ENCODE results near the gene CELF4. TPM values are rescaled to one million over a fixed set of nuclear protein-coding genes. Genes with fewer than 3 reads are reported as not detected.
A peak's percentile ranks its signal among the peaks of the same experiment; 100 is the strongest.

CELF4 gene
- total and polyA plus RNA-seq, 10 donors: 0.46 to 3.5 (median 0.78) TPM

DNA sequence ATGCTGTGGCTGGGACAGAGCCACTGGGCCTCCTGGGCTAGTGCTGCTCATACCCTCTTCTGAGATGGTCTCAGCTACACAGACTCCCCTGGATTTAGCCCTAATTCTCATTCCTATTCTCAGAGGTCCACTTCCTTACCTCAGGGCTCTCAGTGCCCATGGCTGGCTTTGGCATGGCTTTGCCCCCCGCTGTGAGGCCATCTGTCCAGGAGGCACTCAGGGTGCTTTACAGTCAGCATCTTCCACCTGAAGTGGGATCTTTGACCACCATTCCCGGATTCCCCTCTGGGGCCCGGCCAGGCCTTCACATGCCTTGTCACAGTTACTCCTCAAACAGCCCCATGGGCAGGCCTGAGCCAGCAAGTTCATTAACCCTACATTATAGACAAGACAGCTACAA lies 161.8 kb downstream of the CELF4 start:
- no peak for DNase-seq
- H3K4me3 ChIP-seq: no peak overlapping the region
- TF ChIP-seq, protein P1, sequence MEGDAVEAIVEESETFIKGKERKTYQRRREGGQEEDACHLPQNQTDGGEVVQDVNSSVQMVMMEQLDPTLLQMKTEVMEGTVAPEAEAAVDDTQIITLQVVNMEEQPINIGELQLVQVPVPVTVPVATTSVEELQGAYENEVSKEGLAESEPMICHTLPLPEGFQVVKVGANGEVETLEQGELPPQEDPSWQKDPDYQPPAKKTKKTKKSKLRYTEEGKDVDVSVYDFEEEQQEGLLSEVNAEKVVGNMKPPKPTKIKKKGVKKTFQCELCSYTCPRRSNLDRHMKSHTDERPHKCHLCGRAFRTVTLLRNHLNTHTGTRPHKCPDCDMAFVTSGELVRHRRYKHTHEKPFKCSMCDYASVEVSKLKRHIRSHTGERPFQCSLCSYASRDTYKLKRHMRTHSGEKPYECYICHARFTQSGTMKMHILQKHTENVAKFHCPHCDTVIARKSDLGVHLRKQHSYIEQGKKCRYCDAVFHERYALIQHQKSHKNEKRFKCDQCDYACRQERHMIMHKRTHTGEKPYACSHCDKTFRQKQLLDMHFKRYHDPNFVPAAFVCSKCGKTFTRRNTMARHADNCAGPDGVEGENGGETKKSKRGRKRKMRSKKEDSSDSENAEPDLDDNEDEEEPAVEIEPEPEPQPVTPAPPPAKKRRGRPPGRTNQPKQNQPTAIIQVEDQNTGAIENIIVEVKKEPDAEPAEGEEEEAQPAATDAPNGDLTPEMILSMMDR (IDR thresholded peaks at IDR 0.05 in 8 of 11, conservative IDR thresholded peaks at IDR 0.05 in 3 of 11): no peak
- TF ChIP-seq POLR2AphosphoS5 (IDR thresholded peaks at IDR 0.05): no peak
- no peak for TF ChIP-seq POLR2A (IDR thresholded peaks at IDR 0.05)
- intact Hi-C loops (cut with DNase I; ENCODE audit: low total_unique reads): no loop called here
- no peaks in the 10 kb centered on the region for H3K36me3 ChIP-seq
- H3K4me1 ChIP-seq: no peaks in the 10 kb centered on the region
- H3K27ac ChIP-seq: peak overlapping the region in 2 of 8 donors; percentile 4 to 60
- 70 to 97% (median 87%) methylated on average over 3 of the region's 3 CpGs for WGBS, 5 donors
- H3K9me3 ChIP-seq: no peaks in the 10 kb centered on the region
- no peaks in the 10 kb centered on the region for H3K27me3 ChIP-seq (replicated peaks in 1 of 7)

DNA sequence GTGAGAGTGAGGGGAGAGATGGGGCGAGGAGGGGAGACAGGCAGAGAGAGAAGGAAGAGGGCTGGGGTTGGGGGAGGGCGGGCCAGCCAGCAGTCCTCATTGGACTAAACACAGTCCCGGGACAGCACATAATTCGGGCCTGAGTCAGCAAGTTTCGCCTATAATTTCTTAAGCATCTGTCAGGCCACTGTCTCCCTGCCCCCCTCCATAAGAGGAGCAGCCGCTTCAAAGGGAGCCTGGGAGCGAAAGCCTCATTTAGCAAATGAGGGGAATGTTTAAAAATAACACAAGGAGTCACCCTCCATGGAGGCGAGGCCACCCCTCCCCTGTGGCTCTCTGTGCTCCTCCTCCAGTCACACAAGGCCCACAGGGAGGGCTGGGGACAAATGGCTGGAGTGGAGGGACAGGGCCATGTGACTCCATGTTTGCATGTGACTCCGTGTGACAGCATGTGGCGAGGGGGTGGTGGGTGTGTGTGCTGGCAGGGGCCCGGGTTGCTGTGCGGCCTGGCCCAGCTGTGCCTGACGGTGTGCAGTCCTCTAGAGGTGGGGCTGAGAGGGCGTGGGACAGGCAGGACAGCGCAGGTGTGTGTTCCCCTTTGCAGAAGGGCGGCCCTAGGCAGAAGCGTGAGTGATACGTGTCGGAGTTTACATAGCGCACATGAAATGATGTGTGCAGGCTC lies 162.4 kb downstream of the CELF4 start:
- Histone ChIP-seq H3K9me3 (no peaks in the 10 kb centered on the region), H3K36me3 (no peaks in the 10 kb centered on the region), H3K27ac (peak overlapping the region in 4 of 8 donors; percentile 40 to 60 (median 48)), H3K27me3 (replicated peaks in 1 of 7) (no peaks in the 10 kb centered on the region), H3K4me1 (no peaks in the 10 kb centered on the region), H3K4me3 (no peak overlapping the region)
- DNase-seq: peak; percentile 68
- intact Hi-C loops (cut with DNase I; ENCODE audit: low total_unique reads): no loop called here
- TF ChIP-seq POLR2A (IDR thresholded peaks at IDR 0.05): no peak
- peak in 1 of 3 donors; percentile 7 for TF ChIP-seq POLR2AphosphoS5 (IDR thresholded peaks at IDR 0.05)
- TF ChIP-seq, protein P1 (IDR thresholded peaks at IDR 0.05 in 8 of 11, conservative IDR thresholded peaks at IDR 0.05 in 3 of 11): no peak
- 76 to 85% (median 82%) methylated on average over 19 to 20 of the region's 20 CpGs for WGBS, 5 donors

DNA sequence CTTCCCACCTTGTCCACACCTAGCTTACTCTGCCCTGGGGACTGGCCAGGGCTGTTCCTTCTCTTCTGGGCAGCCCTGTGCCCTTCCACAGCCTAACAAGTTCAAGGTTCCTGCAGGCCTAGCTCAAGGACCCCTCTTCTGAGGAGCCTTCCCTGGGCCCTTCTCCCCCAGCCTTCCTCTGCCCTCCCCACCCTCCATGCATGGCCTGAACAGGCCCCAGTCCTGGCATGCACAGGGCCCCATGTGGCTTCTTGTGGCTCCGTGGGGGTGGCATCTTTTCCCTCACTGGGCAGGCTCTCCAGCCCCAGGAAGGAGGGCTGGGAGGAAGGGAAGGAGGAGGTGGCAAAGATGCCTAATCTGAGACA lies 162.9 kb downstream of the CELF4 start:
- intact Hi-C loops (cut with DNase I; ENCODE audit: low total_unique reads): no loop called here
- TF ChIP-seq POLR2A (IDR thresholded peaks at IDR 0.05): no peak
- TF ChIP-seq, protein P1 (IDR thresholded peaks at IDR 0.05 in 8 of 11, conservative IDR thresholded peaks at IDR 0.05 in 3 of 11): no peak
- TF ChIP-seq POLR2AphosphoS5 (IDR thresholded peaks at IDR 0.05): no peak
- Histone ChIP-seq H3K27ac (peak overlapping the region in 5 of 8 donors; percentile 40 to 60 (median 51)), H3K9me3 (no peaks in the 10 kb centered on the region), H3K4me3 (no peak overlapping the region), H3K27me3 (replicated peaks in 1 of 7) (no peaks in the 10 kb centered on the region), H3K36me3 (no peaks in the 10 kb centered on the region), H3K4me1 (no peaks in the 10 kb centered on the region)
- 39 to 64% (median 50%) methylated on average over 1 of the region's 1 CpG for WGBS, 5 donors
- DNase-seq: peak; percentile 64

DNA sequence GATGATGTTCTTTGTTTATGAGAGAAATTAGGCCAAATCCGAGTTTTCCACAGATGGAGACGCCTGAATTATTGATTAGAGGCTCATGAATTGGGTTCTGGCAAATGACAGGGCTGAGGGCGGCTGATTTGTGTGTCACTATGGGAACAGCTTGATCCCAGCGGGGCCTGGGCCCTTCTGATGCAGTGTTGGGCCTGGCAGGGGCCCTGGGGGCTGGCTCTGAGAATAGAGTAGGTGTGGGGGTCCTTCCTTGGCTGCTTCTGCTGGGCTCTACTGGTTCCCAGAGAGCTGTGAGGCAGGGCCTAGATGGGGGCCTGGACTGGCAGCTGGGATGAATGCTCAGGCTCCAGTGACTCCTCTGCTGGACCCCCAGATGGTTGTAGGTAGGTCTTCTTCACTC lies 164.8 kb downstream of the CELF4 start:
- Histone ChIP-seq H3K27me3 (replicated peaks in 1 of 7) (peaks cover 0 to 4% (median 0%) of the 10 kb centered on the region in 7 donors), H3K4me1 (no peaks in the 10 kb centered on the region), H3K9me3 (no peaks in the 10 kb centered on the region), H3K36me3 (no peaks in the 10 kb centered on the region), H3K27ac (no peak overlapping the region), H3K4me3 (no peak overlapping the region)
- TF ChIP-seq, protein P1 (IDR thresholded peaks at IDR 0.05 in 8 of 11, conservative IDR thresholded peaks at IDR 0.05 in 3 of 11): no peak
- TF ChIP-seq POLR2A (IDR thresholded peaks at IDR 0.05) (no peak), POLR2AphosphoS5 (IDR thresholded peaks at IDR 0.05) (no peak)
- WGBS, 5 donors: 63 to 83% (median 75%) methylated on average over 4 of the region's 4 CpGs
- intact Hi-C loops (cut with DNase I; ENCODE audit: low total_unique reads): no loop called here
- DNase-seq: peak; percentile 47

Data from spleen (tissue), 11 donors.